ENCODE results near the gene NHLH2. TPM values are rescaled to one million over a fixed set of nuclear protein-coding genes. Genes with fewer than 3 reads are reported as not detected.

Gene NHLH2
- not detected for total RNA-seq
- not detected for polyA plus RNA-seq (ENCODE audit: insufficient read length in 6 of 6)
- long read RNA-seq, donor 1: 0 reads
- long read RNA-seq, donor 2: 0 reads
- long read RNA-seq, donor 3: 0 reads
- long read RNA-seq, donor 4: 0 reads
- long read RNA-seq, donor 5: 0 reads
- long read RNA-seq, donor 6: 0 reads
- long read RNA-seq, donor 7: 0 reads
- long read RNA-seq, donor 8: 0 reads
- long read RNA-seq, donor 9: 0 reads
- long read RNA-seq, donor 10: 0 reads
- long read RNA-seq, donor 11, full-length matches to known transcripts: 20 of 20 reads
- long read RNA-seq, donor 11, partial matches to known transcripts: 0 of 20 reads
- long read RNA-seq, donor 11, other reads (novel, unspliced or antisense): 0 of 20 reads
- long read RNA-seq, donor 12: 0 reads

DNA sequence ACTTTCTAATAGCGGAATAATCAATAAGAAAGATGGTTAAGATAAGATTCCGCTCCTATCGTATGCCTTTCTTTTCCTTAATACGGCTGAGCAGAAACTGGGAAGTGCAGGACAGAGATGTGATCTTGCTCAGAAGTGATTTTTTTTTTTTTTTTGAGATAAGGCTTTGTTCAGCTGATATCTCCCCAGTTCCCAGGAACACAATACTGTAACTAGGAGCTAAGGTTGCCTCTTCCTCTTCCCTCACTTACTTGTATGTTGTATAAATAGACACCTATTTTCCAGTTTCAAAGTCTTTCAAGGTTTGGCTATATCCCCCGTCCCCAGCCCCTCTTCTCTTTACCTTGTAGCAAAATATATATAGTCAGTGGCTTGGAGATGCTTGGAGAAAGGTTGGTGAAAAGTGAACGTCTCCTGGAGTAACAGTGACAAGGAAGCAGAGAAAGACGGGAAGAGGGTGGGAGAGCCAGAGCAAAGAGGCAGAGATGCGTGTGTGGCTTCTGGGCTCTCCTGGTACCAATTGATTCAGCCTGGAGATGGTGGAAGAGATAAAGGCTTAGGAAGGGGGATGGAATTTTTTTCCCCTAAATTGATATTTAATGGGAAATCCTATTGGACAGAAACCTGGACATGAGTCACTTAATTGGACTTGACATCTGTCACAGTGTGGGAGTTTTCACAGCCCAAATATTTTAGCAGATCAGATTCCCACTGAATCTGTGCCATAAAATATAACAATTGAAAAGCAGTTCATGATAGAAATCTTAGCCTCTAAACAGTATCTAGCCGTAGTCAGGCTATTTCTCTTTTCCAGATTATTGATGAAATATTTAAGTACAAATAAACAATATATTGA lies at the start of gene NHLH2:
Gene NHLH2, minus strand, starts transcription at position 522 of the 856 bp plus-strand sequence. CDS start 2,754 bp downstream, outside the sequence.
- intact Hi-C loops (cut with DNase I): no loop called here
- H3K27ac ChIP-seq: no peak within 1 kb of the TSS
- H3K4me3 ChIP-seq: no peak within 1 kb of the TSS
- no peaks in the 10 kb centered on the region for H3K9me3 ChIP-seq
- no peaks in the 10 kb centered on the region for H3K36me3 ChIP-seq
- DNase-seq (no peak), ATAC-seq (no peak)
- peaks cover 19 to 24% of the 10 kb centered on the region in 2 donors for H3K4me1 ChIP-seq
- TF ChIP-seq CTCF (IDR thresholded peaks at IDR 0.05): no peak
- H3K27me3 ChIP-seq: peaks cover 78 to 97% of the 10 kb centered on the region in 2 donors

DNA sequence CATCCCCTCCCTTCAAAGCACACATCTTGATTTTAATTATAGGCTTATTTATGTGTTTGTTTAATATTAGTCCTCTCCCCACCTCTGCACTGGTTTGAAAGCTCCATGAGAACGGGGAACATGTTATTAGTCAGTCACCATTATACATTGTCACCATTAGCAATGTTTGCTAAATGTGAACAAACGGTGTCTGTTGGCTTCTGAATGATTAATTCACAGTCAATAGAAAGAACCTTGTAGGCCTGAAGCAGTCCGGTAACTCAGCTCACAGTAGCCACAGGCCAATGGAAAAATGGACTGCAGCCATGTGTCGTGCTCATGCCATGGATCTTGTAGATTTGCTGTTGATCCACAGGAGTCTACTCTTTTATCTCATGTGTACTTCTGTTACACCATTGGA lies 49.7 kb upstream of the NHLH2 start:
- H3K4me3 ChIP-seq: no peak overlapping the region
- TF ChIP-seq CTCF (IDR thresholded peaks at IDR 0.05): no peak
- no peak for ATAC-seq
- H3K27ac ChIP-seq: no peak overlapping the region
- H3K9me3 ChIP-seq: no peaks in the 10 kb centered on the region
- intact Hi-C loops (cut with DNase I): no loop called here
- H3K4me1 ChIP-seq: no peaks in the 10 kb centered on the region
- H3K36me3 ChIP-seq: no peaks in the 10 kb centered on the region
- no peaks in the 10 kb centered on the region for H3K27me3 ChIP-seq
- no peak for DNase-seq

GRCh38 chr1:115888976-115889375 lies 48.0 kb upstream of the NHLH2 start:
- Histone ChIP-seq H3K4me1 (no peaks in the 10 kb centered on the region), H3K36me3 (no peaks in the 10 kb centered on the region), H3K4me3 (no peak overlapping the region), H3K9me3 (no peaks in the 10 kb centered on the region), H3K27me3 (no peaks in the 10 kb centered on the region), H3K27ac (no peak overlapping the region)
- no peak for DNase-seq
- ATAC-seq: no peak
- intact Hi-C loops (cut with DNase I): no loop called here
- no peak for TF ChIP-seq CTCF (IDR thresholded peaks at IDR 0.05)

- no peak overlapping the region for H3K27ac ChIP-seq
- H3K9me3 ChIP-seq: no peaks in the 10 kb centered on the region
- intact Hi-C loops (cut with DNase I): no loop called here
- ATAC-seq (no peak), DNase-seq (no peak)
- no peak overlapping the region for H3K4me3 ChIP-seq
- no peaks in the 10 kb centered on the region for H3K36me3 ChIP-seq
- H3K4me1 ChIP-seq: peaks cover 0 to 3% of the 10 kb centered on the region in 2 donors
- H3K27me3 ChIP-seq: no peaks in the 10 kb centered on the region
- TF ChIP-seq CTCF (IDR thresholded peaks at IDR 0.05): no peak
Measured at GRCh38 chr1:115882913-115883902, 42.3 kb upstream of the NHLH2 start.

Measured in left lung (tissue), 14 donors.